Ovary (tissue), 3 donors: Measurements from ENCODE around the gene SLC23A2.

Experiments
- EP300 ChIP-seq: sonication (generic); formaldehyde crosslinking; IDR thresholded peaks from one replicate; pipeline ENCODE4 v1.6.1; 2017; ENCODE audit warnings: antibody characterized with exemption
- POLR2A ChIP-seq: fragments of 450-650 bp; IDR thresholded peaks from one replicate; pipeline ENCODE4 v1.6.1; 2017; ENCODE audit warnings: antibody characterized with exemption, mild to moderate bottlenecking, moderate library complexity
- TF ChIP-seq, protein P1 (sequence below), 3 donors: fragments of 450-650 bp in 2 of 3; fragments of 200-600 bp in 1 of 3; IDR thresholded peaks; one replicate each; pipeline versions ENCODE4 v1.5.1 to v1.8.0; 2016 to 2022; ENCODE audit warnings: antibody characterized with exemption in 3 of 3, mild to moderate bottlenecking in 1 of 3
- donor health status: DM: no; HTN: no; CAD: no.

DNA sequence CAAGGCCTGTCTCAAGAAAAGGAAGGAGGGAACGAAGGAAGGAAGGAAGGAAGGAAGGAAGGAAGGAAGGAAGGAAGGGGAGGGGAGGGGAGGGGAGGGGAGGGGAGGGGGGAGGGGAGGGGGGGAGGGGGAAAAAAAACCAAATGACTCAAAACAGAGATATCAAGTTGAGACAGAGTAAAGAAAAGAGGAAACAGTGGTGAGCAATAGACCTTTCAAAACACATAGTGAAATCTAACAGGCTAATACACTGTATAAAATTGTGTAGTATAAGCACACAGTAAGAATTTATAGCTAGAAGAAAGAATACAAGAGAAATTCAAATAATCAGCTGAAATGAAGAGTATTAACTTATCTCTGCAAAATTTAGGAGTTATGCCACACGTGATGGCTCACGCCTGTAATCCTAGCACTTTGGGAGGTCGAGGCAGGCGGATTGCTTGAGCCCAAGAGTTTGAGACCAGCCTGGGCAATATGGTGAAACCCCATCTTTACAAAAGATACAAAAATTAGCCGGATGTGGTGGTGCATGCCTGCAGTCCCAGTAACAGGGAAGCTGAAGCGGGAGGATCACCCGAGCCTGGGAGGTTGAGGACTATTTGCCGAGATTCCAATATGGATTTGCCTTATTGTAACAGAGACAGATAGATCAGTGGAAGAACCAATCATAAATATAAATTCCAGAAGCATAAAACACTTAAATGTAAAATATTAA is 156.4 kb downstream of the SLC23A2 start:
- TF ChIP-seq, protein P1, sequence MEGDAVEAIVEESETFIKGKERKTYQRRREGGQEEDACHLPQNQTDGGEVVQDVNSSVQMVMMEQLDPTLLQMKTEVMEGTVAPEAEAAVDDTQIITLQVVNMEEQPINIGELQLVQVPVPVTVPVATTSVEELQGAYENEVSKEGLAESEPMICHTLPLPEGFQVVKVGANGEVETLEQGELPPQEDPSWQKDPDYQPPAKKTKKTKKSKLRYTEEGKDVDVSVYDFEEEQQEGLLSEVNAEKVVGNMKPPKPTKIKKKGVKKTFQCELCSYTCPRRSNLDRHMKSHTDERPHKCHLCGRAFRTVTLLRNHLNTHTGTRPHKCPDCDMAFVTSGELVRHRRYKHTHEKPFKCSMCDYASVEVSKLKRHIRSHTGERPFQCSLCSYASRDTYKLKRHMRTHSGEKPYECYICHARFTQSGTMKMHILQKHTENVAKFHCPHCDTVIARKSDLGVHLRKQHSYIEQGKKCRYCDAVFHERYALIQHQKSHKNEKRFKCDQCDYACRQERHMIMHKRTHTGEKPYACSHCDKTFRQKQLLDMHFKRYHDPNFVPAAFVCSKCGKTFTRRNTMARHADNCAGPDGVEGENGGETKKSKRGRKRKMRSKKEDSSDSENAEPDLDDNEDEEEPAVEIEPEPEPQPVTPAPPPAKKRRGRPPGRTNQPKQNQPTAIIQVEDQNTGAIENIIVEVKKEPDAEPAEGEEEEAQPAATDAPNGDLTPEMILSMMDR (IDR thresholded peaks at IDR 0.05) = no peak
- TF ChIP-seq EP300 (no peak), POLR2A (no peak)
